DND-41 (cell line): Measurements from ENCODE around the gene LTB4R.

Experiments used
- ATAC-seq: fragments of 200-7000 bp; cut with Tn5 transposase; 3 replicates; pipeline ENCODE4 v1.9.1; 2021; ENCODE audit warnings: low read depth; ENCODE audit not compliant: insufficient read depth
- DNase-seq: peaks from one replicate; pipeline ENCODE4 v3.0.0-alpha.2; 2020
- H2AFZ ChIP-seq: 2 replicates; pipeline ENCODE4 v1.6.0; 2012; ENCODE audit warnings: low read depth, low read length
- H3K27ac ChIP-seq: 2 replicates; pipeline ENCODE4 v1.5.1; 2012; ENCODE audit warnings: low read length, inconsistent platforms
- H3K27me3 ChIP-seq: fragments of 200-600 bp; sonication (generic); 2 replicates; pipeline ENCODE4 v1.6.0; 2012; ENCODE audit warnings: low read length, mild to moderate bottlenecking, inconsistent platforms; ENCODE audit not compliant: insufficient read depth, poor library complexity
- H3K36me3 ChIP-seq: 2 replicates; pipeline ENCODE4 v1.5.1; 2012; ENCODE audit warnings: low read length, inconsistent platforms; ENCODE audit not compliant: insufficient read depth
- H3K4me1 ChIP-seq: 2 replicates; pipeline ENCODE4 v1.5.1; 2012; ENCODE audit warnings: mild to moderate bottlenecking, low read length; ENCODE audit not compliant: insufficient read depth
- H3K4me2 ChIP-seq: 2 replicates; pipeline ENCODE4 v1.6.0; 2012; ENCODE audit warnings: mild to moderate bottlenecking, moderate library complexity, low read length, inconsistent platforms; ENCODE audit not compliant: insufficient read depth
- H3K4me3 ChIP-seq, 2 experiments: fragments of 200-600 bp in 1 of 2; shearing (Covaris generic) in 1 of 2; 2 replicates each; pipeline ENCODE4 v1.5.1; 2012 to 2016; ENCODE audit warnings: inconsistent platforms in 2 of 2, low read length in 2 of 2, mild to moderate bottlenecking in 2 of 2, low read depth in 1 of 2, moderate library complexity in 1 of 2
- H3K79me2 ChIP-seq: 2 replicates; pipeline ENCODE4 v1.6.0; 2012; ENCODE audit warnings: low read length, inconsistent platforms; ENCODE audit not compliant: insufficient read depth
- H3K9ac ChIP-seq: 2 replicates; pipeline ENCODE4 v1.6.0; 2012; ENCODE audit warnings: low read depth, mild to moderate bottlenecking, inconsistent platforms, low read length, moderate library complexity
- H3K9me3 ChIP-seq: 2 replicates; pipeline ENCODE4 v1.5.1; 2012; ENCODE audit warnings: low read length, moderate library complexity, mild to moderate bottlenecking, inconsistent platforms; ENCODE audit not compliant: insufficient read depth, severe bottlenecking
- H4K20me1 ChIP-seq: 2 replicates; pipeline ENCODE4 v1.6.0; 2012; ENCODE audit warnings: low read length; ENCODE audit not compliant: insufficient read depth
- CTCF ChIP-seq: IDR thresholded peaks from 2 replicates; pipeline ENCODE4 v1.5.1; 2012; ENCODE audit warnings: borderline replicate concordance, low read length, moderate library complexity, mild to moderate bottlenecking; ENCODE audit not compliant: poor library complexity, severe bottlenecking; ENCODE audit errors: extremely low read depth
- EZH2 ChIP-seq: IDR thresholded peaks from 3 replicates; pipeline ENCODE4 v1.6.1; 2012; ENCODE audit warnings: borderline replicate concordance, low read depth, mild to moderate bottlenecking, moderate library complexity, low read length, inconsistent platforms; ENCODE audit not compliant: severe bottlenecking

The LTB4R gene

DNA sequence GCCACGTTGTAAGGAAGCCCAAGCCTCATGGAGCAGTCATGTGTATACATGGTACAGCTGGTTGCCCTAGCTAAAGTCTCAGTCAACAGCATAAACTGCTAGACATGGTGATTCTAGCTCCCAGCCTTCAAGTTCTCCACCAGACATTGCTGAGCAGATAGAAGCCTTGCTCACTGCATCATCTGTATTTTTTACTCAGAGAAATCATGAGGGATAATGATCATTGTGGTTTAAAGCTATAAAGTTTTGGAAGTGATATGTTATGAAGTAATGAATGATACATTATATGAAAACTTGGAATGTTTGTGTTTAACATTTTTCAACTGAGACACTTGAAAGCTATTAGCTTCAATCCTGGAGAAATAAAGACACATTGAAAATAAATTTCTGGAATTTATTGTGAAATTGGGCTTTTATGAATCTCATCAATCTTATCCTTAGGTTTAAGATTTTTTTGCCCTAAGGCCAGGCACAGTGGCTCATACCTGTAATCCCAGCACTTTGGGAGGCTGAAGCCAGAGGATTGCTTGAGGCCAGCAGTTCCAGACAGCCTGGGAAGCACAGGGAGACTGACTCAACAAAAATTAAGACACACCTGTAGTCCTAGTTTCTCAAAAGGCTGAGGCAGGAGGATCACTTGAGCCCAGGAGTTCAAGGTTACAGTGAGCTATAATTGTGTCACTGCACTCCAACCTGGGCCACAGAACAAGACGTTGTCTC lies 51.1 kb downstream of the LTB4R start:
- TF ChIP-seq CTCF (no peak), EZH2 (no peak)
- Histone ChIP-seq H3K9me3 (no peaks in the 10 kb centered on the region), H2AFZ (no peak overlapping the region), H3K27ac (no peak overlapping the region), H4K20me1 (no peaks in the 10 kb centered on the region), H3K36me3 (no peaks in the 10 kb centered on the region), H3K27me3 (peaks cover 42% of the 10 kb centered on the region), H3K4me2 (no peak overlapping the region), H3K4me3 (no peak overlapping the region), H3K79me2 (no peaks in the 10 kb centered on the region), H3K9ac (no peak overlapping the region), H3K4me1 (no peaks in the 10 kb centered on the region)
- no peak for ATAC-seq
- DNase-seq, result no peak

DNA sequence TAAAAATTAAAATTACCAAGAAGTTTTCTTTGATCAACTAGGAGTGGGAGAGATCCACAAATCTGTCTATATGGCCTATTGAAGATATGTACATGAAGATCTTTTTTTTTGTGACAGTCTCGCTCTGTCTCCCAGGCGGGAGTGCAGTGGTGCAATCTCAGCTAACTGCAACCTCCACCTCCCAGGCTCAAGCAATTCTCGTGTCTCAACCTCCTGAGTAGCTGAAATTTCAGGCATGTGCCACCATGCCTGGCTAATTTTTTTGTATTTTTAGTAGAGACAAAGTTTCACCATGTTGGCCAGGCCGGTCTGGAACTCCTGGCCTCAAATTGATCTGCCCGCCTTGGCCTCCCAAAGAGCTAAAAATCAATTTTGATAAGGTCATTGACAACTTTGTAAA lies 52.1 kb downstream of the LTB4R start:
- TF ChIP-seq EZH2 (no peak), CTCF (no peak)
- DNase-seq, result no peak
- H3K4me3 ChIP-seq, result no peak overlapping the region
- no peaks in the 10 kb centered on the region for H3K79me2 ChIP-seq
- no peak for ATAC-seq
- no peaks in the 10 kb centered on the region for H3K4me1 ChIP-seq
- no peaks in the 10 kb centered on the region for H4K20me1 ChIP-seq
- H3K27ac ChIP-seq, result no peak overlapping the region
- no peak overlapping the region for H3K9ac ChIP-seq
- H3K4me2 ChIP-seq, result no peak overlapping the region
- H3K36me3 ChIP-seq, result no peaks in the 10 kb centered on the region
- no peaks in the 10 kb centered on the region for H3K9me3 ChIP-seq
- peaks cover 52% of the 10 kb centered on the region for H3K27me3 ChIP-seq
- H2AFZ ChIP-seq, result no peak overlapping the region

DNA sequence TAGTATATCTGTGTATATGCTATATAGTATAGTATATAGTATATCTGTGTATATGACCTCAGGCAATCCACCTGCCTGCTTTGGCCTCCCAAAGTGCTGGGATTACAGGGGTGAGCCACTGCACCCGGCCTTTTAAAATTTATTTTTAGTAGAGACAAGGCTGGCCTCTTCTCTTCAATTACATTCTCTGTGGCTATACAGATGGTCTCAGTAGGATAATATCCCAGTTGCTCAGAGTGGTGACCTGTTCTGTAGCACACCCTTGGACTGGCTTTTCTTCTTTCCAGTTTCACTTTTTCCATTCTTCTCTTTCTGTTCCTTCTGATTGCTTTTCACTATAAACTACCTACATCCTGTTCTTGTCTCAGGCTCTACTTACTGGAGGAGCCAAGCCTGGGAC lies 53.5 kb downstream of the LTB4R start:
- Histone ChIP-seq H3K9me3 (no peaks in the 10 kb centered on the region), H3K4me3 (no peak overlapping the region), H2AFZ (no peak overlapping the region), H3K79me2 (no peaks in the 10 kb centered on the region), H3K9ac (no peak overlapping the region), H3K27me3 (peaks cover 58% of the 10 kb centered on the region), H3K4me2 (no peak overlapping the region), H3K27ac (no peak overlapping the region), H3K36me3 (no peaks in the 10 kb centered on the region), H4K20me1 (no peaks in the 10 kb centered on the region), H3K4me1 (no peaks in the 10 kb centered on the region)
- ATAC-seq, result no peak
- DNase-seq, result no peak
- TF ChIP-seq EZH2 (no peak), CTCF (no peak)
